HCT116 (cell line): ENCODE results near the gene NUCB1. TPM values are rescaled to one million over a fixed set of nuclear protein-coding genes. Genes with fewer than 3 reads are reported as not detected.

Experiments
- ATAC-seq: fragments of 200-7000 bp; cut with Tn5 transposase; 2 replicates; pipeline ENCODE4 v1.9.1; 2020; ENCODE audit warnings: mild to moderate bottlenecking, moderate library complexity
- BruUV-seq: library from RNA; stranded (reverse); fragments of 400-500 nt; replicated peaks from 2 replicates; lab custom pipeline; 2021; lab: Mats Ljungman, UMichigan
- CTCF ChIA-PET: fragments of 300-600 bp; sonication (Branson Sonifier 250); formaldehyde crosslinking; loops from one replicate; lab custom pipeline; 2021; ENCODE audit warnings: antibody characterized with exemption; lab: Charles Lee
- POLR2A ChIA-PET: fragments of 300-600, 350-600 bp; sonication (Branson Sonifier 250); formaldehyde crosslinking; loops from one replicate; lab custom pipeline; 2021; ENCODE audit warnings: antibody characterized with exemption; lab: Charles Lee
- RAD21 ChIA-PET, 2 experiments: fragments of 300-600 bp; sonication (Branson Sonifier 250); formaldehyde crosslinking; loops; one replicate each; lab custom pipeline; 2023; ENCODE audit warnings: low total read pairs in 2 of 2; ENCODE audit not compliant: uncharacterized antibody in 2 of 2, unreplicated experiment in 2 of 2, low non-redundant PET in 1 of 2; lab: Charles Lee
- DNase-seq: peaks from one replicate; pipeline ENCODE4 v3.0.0-alpha.2; 2010; ENCODE audit warnings: low read depth, low spot score
- H2AFZ ChIP-seq: fragments of 200-600 bp; shearing (Covaris generic), sonication (generic); 2 replicates; pipeline ENCODE4 v1.6.1; 2017; ENCODE audit warnings: low read depth, mixed run types, mixed read lengths, antibody characterized with exemption, low read length; ENCODE audit not compliant: poor library complexity, severe bottlenecking
- H3K27ac ChIP-seq: 2 replicates; pipeline ENCODE4 v1.5.1; 2012; ENCODE audit warnings: low read depth, low read length
- H3K27me3 ChIP-seq: fragments of 200-600 bp; sonication (generic); 2 replicates; pipeline ENCODE4 v1.6.1; 2016; ENCODE audit warnings: mixed run types, low read length, mixed read lengths; ENCODE audit not compliant: insufficient read depth
- H3K36me3 ChIP-seq, 2 experiments: fragments of 200-500 bp in 1 of 2; fragments of 200-600 bp in 1 of 2; sonication (Bioruptor generic) in 1 of 2; sonication (generic) in 1 of 2; 2 replicates each; pipeline versions ENCODE4 v1.5.1 to v1.6.1; 2014 to 2016; ENCODE audit warnings: low read length in 2 of 2, inconsistent platforms in 1 of 2, mixed read lengths in 1 of 2, mixed run types in 1 of 2; ENCODE audit not compliant: insufficient read depth in 2 of 2, control insufficient read depth in 1 of 2
- H3K4me1 ChIP-seq, 2 experiments: fragments of 200-600 bp in 1 of 2; sonication (generic) in 1 of 2; 2 replicates each; pipeline versions ENCODE4 v1.5.1 to v1.6.1; 2012 to 2017; ENCODE audit warnings: low read length in 2 of 2, inconsistent platforms in 1 of 2, mild to moderate bottlenecking in 1 of 2, mixed read lengths in 1 of 2, mixed run types in 1 of 2, moderate library complexity in 1 of 2; ENCODE audit not compliant: insufficient read depth in 2 of 2, control insufficient read depth in 1 of 2
- H3K4me2 ChIP-seq: fragments of 200-600 bp; sonication (generic); 2 replicates; pipeline ENCODE4 v1.6.1; 2017; ENCODE audit warnings: mixed run types, low read length, mixed read lengths
- H3K4me3 ChIP-seq, 2 experiments: fragments of 200-600 bp in 1 of 2; sonication (generic) in 1 of 2; replicated peaks in 1 of 2; 2 replicates each; pipeline ENCODE4 v1.5.1; 2011 to 2016; ENCODE audit warnings: low read length in 2 of 2, control low read depth in 1 of 2, low read depth in 1 of 2, mild to moderate bottlenecking in 1 of 2, mixed read lengths in 1 of 2, mixed run types in 1 of 2
- H3K79me2 ChIP-seq: fragments of 200-600 bp; sonication (generic); 2 replicates; pipeline ENCODE4 v1.6.1; 2017; ENCODE audit warnings: mild to moderate bottlenecking, mixed run types, low read length, moderate library complexity, mixed read lengths; ENCODE audit not compliant: insufficient read depth
- H3K9ac ChIP-seq: fragments of 200-600 bp; sonication (generic); 2 replicates; pipeline ENCODE4 v1.6.1; 2016; ENCODE audit warnings: low read length, mixed read lengths
- H3K9me2 ChIP-seq: fragments of 200-600 bp; sonication (generic), shearing (Covaris generic); 2 replicates; pipeline ENCODE4 v1.6.1; 2017; ENCODE audit warnings: mixed run types, mild to moderate bottlenecking, moderate library complexity; ENCODE audit not compliant: insufficient read depth
- H3K9me3 ChIP-seq, 2 experiments: fragments of 200-500 bp in 1 of 2; fragments of 200-600 bp in 1 of 2; sonication (Bioruptor generic) in 1 of 2; sonication (generic) in 1 of 2; 2 replicates each; pipeline ENCODE4 v1.6.1; 2014 to 2017; ENCODE audit warnings: low read length in 2 of 2, mixed read lengths in 2 of 2, inconsistent platforms in 1 of 2, low read depth in 1 of 2, mild to moderate bottlenecking in 1 of 2, mixed run types in 1 of 2, moderate library complexity in 1 of 2; ENCODE audit not compliant: control insufficient read depth in 1 of 2, insufficient read depth in 1 of 2
- H4K20me1 ChIP-seq: fragments of 200-600 bp; sonication (generic), shearing (Covaris generic); 2 replicates; pipeline ENCODE4 v1.6.1; 2017; ENCODE audit warnings: mixed run types, mild to moderate bottlenecking, moderate library complexity; ENCODE audit not compliant: insufficient read depth
- CEBPB ChIP-seq: IDR thresholded peaks from 2 replicates; pipeline ENCODE4 v1.6.1; 2012; ENCODE audit warnings: low read depth
- EZH2 ChIP-seq: fragments of 200-600 bp; sonication (generic); IDR thresholded peaks from 2 replicates; pipeline ENCODE4 v1.6.1; 2017; ENCODE audit warnings: antibody characterized with exemption, mixed run types
- FOSL1 ChIP-seq: IDR thresholded peaks from 2 replicates; pipeline ENCODE4 v1.6.1; 2012; ENCODE audit warnings: low read depth
- JUND ChIP-seq: IDR thresholded peaks from 2 replicates; pipeline ENCODE4 v1.6.1; 2012
- RAD21 ChIP-seq: IDR thresholded peaks from 2 replicates; pipeline ENCODE4 v1.6.1; 2012; ENCODE audit warnings: low read depth, mild to moderate bottlenecking
- SP1 ChIP-seq: IDR thresholded peaks from 2 replicates; pipeline ENCODE4 v1.6.1; 2012; ENCODE audit warnings: low read depth
- SRF ChIP-seq: IDR thresholded peaks from 2 replicates; pipeline ENCODE4 v1.6.1; 2012; ENCODE audit warnings: low read depth
- ZFX ChIP-seq: fragments of 450-650 bp; IDR thresholded peaks from 2 replicates; pipeline ENCODE4 v1.6.1; 2017
- intact Hi-C: fragments of 100-400 bp; cut with micrococcal nuclease; formaldehyde crosslinking; loops from 2 replicates; pipeline ENCODE4 v1.10.0; 2022
- total RNA-seq: library from RNA; stranded (reverse); gene quantifications from one replicate; pipeline ENCODE4 v1.2.1, GENCODE V29; 2021; ENCODE audit not compliant: unreplicated experiment
- TF ChIP-seq, protein P1 (sequence below): IDR thresholded peaks from 2 replicates; pipeline ENCODE4 v1.6.1; 2012
- TF ChIP-seq, protein P2 (sequence below): IDR thresholded peaks from 2 replicates; pipeline ENCODE4 v1.6.1; 2012
- TF ChIP-seq, protein P3 (sequence below), 3 experiments: fragments of 200-600 bp in 1 of 3; sonication (generic) in 1 of 3; IDR thresholded peaks in 2 of 3; conservative IDR thresholded peaks in 1 of 3; 2 replicates each; pipeline ENCODE4 v1.5.1; 2012 to 2017; ENCODE audit warnings: low read depth in 2 of 3, low read length in 2 of 3, antibody characterized with exemption in 1 of 3, borderline replicate concordance in 1 of 3, control low read depth in 1 of 3, mild to moderate bottlenecking in 1 of 3, mixed read lengths in 1 of 3, mixed run types in 1 of 3, moderate library complexity in 1 of 3; ENCODE audit not compliant: insufficient read depth in 1 of 3
- TF ChIP-seq, protein P4 (sequence below): IDR thresholded peaks from 2 replicates; pipeline ENCODE4 v1.6.1; 2011; ENCODE audit warnings: mild to moderate bottlenecking, low read length, moderate library complexity; ENCODE audit not compliant: insufficient replicate concordance; ENCODE audit errors: extremely low read depth

The NUCB1 gene
- total RNA-seq, 1 experiment from 2014 or later = 88.8 TPM

DNA sequence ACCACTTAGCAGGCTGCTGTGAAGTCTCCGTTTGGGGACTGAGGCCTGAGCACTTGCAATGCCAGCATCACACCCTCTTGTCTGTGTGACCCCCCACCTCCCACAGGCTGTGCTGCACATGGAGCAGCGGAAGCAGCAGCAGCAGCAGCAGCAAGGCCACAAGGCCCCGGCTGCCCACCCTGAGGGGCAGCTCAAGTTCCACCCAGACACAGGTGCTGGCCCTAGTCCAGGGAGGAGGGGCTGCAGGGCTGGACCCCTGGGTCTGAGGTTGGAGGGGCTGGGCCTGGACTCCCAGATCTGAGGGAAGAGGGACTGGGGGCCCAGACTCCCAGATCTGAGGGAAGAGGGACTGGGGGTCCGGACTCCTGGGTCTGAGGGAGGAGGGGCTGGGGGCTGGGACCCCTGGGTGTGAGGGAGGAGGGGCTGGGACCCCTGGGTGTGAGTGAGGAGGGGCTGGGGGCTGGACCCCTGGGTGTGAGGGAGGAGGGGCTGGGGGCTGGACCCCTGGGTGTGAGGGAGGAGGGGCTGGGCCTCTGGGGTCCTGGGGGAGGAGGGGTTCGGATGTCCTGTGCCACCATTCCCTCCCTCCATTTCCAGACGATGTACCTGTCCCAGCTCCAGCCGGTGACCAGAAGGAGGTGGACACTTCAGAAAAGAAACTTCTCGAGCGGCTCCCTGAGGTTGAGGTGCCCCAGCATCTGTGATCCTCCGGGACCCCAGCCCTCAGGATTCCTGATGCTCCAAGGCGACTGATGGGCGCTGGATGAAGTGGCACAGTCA lies 21.8 kb downstream of the NUCB1 start:
- ChIA-PET POLR2A (no interaction called here), RAD21 (no interaction called here), CTCF (no interaction called here)
- Histone ChIP-seq H3K36me3 (peaks cover 2 to 3% of the 10 kb centered on the region in 2 experiments; a peak in 1 of 4 replicates), H2AFZ (no peak overlapping the region), H4K20me1 (no peaks in the 10 kb centered on the region), H3K79me2 (no peaks in the 10 kb centered on the region), H3K27ac (no peak overlapping the region), H3K4me2 (no peak overlapping the region), H3K9ac (no peak overlapping the region), H3K9me3 (no peaks in the 10 kb centered on the region), H3K9me2 (no peaks in the 10 kb centered on the region), H3K27me3 (no peaks in the 10 kb centered on the region), H3K4me3 (no peak overlapping the region), H3K4me1 (peaks cover 17 to 26% of the 10 kb centered on the region in 2 experiments)
- TF ChIP-seq ZFX (no peak), FOSL1 (no peak), SP1 (no peak), SRF (no peak), RAD21 (no peak), EZH2 (no peak), CEBPB (no peak), JUND (no peak)
- TF ChIP-seq, protein P1, sequence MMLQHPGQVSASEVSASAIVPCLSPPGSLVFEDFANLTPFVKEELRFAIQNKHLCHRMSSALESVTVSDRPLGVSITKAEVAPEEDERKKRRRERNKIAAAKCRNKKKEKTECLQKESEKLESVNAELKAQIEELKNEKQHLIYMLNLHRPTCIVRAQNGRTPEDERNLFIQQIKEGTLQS = no peak
- TF ChIP-seq, protein P2, sequence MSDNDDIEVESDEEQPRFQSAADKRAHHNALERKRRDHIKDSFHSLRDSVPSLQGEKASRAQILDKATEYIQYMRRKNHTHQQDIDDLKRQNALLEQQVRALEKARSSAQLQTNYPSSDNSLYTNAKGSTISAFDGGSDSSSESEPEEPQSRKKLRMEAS = no peak
- TF ChIP-seq, protein P3, sequence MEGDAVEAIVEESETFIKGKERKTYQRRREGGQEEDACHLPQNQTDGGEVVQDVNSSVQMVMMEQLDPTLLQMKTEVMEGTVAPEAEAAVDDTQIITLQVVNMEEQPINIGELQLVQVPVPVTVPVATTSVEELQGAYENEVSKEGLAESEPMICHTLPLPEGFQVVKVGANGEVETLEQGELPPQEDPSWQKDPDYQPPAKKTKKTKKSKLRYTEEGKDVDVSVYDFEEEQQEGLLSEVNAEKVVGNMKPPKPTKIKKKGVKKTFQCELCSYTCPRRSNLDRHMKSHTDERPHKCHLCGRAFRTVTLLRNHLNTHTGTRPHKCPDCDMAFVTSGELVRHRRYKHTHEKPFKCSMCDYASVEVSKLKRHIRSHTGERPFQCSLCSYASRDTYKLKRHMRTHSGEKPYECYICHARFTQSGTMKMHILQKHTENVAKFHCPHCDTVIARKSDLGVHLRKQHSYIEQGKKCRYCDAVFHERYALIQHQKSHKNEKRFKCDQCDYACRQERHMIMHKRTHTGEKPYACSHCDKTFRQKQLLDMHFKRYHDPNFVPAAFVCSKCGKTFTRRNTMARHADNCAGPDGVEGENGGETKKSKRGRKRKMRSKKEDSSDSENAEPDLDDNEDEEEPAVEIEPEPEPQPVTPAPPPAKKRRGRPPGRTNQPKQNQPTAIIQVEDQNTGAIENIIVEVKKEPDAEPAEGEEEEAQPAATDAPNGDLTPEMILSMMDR (IDR thresholded peaks at IDR 0.05 in 2 of 3, conservative IDR thresholded peaks at IDR 0.05 in 1 of 3; ENCODE audit: borderline replicate concordance in 1 of 3, insufficient read depth in 1 of 3, low read depth in 2 of 3, low read length in 2 of 3) = no peak
- TF ChIP-seq, protein P4, sequence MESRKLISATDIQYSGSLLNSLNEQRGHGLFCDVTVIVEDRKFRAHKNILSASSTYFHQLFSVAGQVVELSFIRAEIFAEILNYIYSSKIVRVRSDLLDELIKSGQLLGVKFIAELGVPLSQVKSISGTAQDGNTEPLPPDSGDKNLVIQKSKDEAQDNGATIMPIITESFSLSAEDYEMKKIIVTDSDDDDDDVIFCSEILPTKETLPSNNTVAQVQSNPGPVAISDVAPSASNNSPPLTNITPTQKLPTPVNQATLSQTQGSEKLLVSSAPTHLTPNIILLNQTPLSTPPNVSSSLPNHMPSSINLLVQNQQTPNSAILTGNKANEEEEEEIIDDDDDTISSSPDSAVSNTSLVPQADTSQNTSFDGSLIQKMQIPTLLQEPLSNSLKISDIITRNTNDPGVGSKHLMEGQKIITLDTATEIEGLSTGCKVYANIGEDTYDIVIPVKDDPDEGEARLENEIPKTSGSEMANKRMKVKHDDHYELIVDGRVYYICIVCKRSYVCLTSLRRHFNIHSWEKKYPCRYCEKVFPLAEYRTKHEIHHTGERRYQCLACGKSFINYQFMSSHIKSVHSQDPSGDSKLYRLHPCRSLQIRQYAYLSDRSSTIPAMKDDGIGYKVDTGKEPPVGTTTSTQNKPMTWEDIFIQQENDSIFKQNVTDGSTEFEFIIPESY = no peak
- DNase-seq (no peak), ATAC-seq (no peak)
- no TSS peak for BruUV-seq
- intact Hi-C loops = no loop called here
